ENCODE measurements around the gene TEDC1. TPM values are rescaled to one million over a fixed set of nuclear protein-coding genes. Genes with fewer than 3 reads are reported as not detected.

TEDC1 gene
- polyA plus RNA-seq, 1 donor (not counting 4 experiments of a cell fraction or from before 2014, with no cell fraction given), result 5.0 TPM

DNA sequence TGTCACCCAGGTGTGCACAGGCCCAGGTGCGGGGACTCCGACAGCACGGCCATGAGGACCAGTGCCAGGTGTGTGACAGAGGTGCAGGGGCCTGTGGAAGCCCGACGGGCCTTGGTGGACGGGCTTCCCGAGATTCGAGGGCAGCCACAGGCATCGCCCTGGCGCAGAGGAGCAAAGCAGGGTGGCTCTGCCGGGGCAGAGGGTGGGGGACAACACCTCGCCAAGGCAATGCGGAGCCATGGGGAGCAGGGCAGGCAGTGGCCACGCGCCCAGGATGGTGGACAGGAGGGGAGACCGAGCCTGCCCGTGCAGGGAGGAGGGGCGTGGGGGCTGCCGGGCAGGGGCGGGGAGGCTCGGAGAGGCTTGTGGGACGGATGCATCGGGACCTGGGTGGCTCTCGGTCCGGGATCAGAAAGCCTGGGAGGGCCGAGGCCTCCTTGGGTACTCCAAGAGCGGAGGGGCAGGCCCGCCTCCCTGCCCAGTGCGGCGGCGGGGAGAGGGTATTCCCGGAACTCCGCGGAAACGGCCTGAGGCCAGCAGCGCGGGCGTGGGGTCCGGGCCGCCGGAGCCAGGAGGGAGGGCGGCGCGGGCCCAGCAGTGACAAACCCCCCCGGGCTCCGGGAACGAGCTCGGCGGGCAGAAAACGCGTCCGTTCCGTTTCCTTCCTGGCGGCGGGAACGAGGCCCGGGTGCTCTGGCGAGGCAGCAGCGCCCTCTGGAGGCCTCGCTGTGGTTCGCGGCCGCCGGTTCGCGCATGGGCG is 37.0 kb downstream of the TEDC1 start:
- Histone ChIP-seq H4K20me1 (ENCODE audit: control insufficient read depth, extremely low read depth, insufficient read depth, low read length) (no peaks in the 10 kb centered on the region), H3K4me1 (ENCODE audit: control insufficient read depth, extremely low read depth, insufficient read depth, low read length) (peaks cover 7% of the 10 kb centered on the region), H2AFZ (ENCODE audit: control insufficient read depth, low read length) (peak overlapping the region; percentile 33), H3K79me2 (ENCODE audit: control insufficient read depth, insufficient read depth, low read length) (no peaks in the 10 kb centered on the region), H3K27me3 (ENCODE audit: control insufficient read depth, extremely low read depth, insufficient read depth, low read length) (peaks cover 49% of the 10 kb centered on the region), H3K36me3 (ENCODE audit: control insufficient read depth in 2 of 2, extremely low read depth in 1 of 2, insufficient read depth in 2 of 2, low read length in 2 of 2) (no peaks in the 10 kb centered on the region), H3K9me3 (ENCODE audit: control insufficient read depth, low read depth, low read length) (no peaks in the 10 kb centered on the region), H3K4me2 (ENCODE audit: control insufficient read depth, extremely low read depth, insufficient read depth, low read depth, low read length) (peak overlapping the region; percentile 58), H3K4me3 (ENCODE audit: control insufficient read depth in 2 of 3, extremely low read depth in 1 of 3, insufficient read depth in 2 of 3, low read depth in 1 of 3, low read length in 3 of 3) (peak overlapping the region in 2 of 3 experiments; percentile 38 to 44), H3K9ac (ENCODE audit: control insufficient read depth, extremely low read depth, insufficient read depth, low read length) (peak overlapping the region; percentile 33), H3K9me1 (ENCODE audit: control insufficient read depth, extremely low read depth, insufficient read depth, low read length) (no peaks in the 10 kb centered on the region), H3K27ac (ENCODE audit: control insufficient read depth, insufficient read depth, low read length) (no peak overlapping the region)
- DNase-seq (ENCODE audit: low read depth, low spot score), result no peak
- TF ChIP-seq EZH2 (IDR thresholded peaks at IDR 0.05; ENCODE audit: low read length), result no peak
- TF ChIP-seq, protein P1, sequence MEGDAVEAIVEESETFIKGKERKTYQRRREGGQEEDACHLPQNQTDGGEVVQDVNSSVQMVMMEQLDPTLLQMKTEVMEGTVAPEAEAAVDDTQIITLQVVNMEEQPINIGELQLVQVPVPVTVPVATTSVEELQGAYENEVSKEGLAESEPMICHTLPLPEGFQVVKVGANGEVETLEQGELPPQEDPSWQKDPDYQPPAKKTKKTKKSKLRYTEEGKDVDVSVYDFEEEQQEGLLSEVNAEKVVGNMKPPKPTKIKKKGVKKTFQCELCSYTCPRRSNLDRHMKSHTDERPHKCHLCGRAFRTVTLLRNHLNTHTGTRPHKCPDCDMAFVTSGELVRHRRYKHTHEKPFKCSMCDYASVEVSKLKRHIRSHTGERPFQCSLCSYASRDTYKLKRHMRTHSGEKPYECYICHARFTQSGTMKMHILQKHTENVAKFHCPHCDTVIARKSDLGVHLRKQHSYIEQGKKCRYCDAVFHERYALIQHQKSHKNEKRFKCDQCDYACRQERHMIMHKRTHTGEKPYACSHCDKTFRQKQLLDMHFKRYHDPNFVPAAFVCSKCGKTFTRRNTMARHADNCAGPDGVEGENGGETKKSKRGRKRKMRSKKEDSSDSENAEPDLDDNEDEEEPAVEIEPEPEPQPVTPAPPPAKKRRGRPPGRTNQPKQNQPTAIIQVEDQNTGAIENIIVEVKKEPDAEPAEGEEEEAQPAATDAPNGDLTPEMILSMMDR (optimal IDR thresholded peaks at IDR 0.05 in 1 of 3, IDR thresholded peaks at IDR 0.05 in 1 of 3, conservative IDR thresholded peaks at IDR 0.05 in 1 of 3; ENCODE audit: extremely low read depth in 1 of 3, insufficient read depth in 2 of 3, low read length in 3 of 3), result peak; percentile 42 to 94 (median 89)
- dilution Hi-C loops (cut with MboI; ENCODE audit: extremely low pct_ligation_motif_present, low sequenced_read_pairs), result no loop called here
- FAIRE-seq, result no peak

DNA sequence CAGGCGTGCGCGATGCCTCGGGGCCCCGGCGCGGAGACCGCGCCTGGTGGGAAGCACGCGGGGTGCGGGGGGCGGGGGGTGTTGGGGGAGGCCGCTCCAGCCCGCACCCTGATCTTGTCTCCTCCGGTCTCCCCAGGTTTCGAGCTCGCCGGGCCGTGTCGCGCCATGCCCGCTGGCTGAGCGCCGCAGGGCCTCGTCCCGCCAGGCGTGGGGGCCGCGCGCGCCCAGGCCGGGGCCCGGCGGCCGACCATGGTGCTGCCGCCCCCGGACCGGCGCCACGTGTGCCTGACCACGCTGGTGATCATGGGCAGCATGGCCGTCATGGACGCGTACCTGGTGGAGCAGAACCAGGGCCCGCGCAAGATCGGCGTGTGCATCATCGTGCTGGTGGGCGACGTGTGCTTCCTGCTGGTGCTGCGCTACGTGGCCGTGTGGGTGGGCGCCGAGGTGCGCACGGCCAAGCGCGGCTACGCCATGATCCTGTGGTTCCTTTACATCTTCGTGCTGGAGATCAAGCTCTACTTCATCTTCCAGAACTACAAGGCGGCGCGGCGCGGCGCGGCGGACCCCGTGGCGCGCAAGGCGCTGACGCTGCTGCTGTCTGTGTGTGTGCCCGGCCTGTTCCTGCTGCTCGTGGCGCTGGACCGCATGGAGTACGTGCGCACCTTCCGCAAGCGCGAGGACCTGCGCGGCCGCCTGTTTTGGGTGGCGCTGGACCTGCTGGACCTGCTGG is 37.7 kb downstream of the TEDC1 start:
- TF ChIP-seq, protein P1 (optimal IDR thresholded peaks at IDR 0.05 in 1 of 3, IDR thresholded peaks at IDR 0.05 in 1 of 3, conservative IDR thresholded peaks at IDR 0.05 in 1 of 3; ENCODE audit: extremely low read depth in 1 of 3, insufficient read depth in 2 of 3, low read length in 3 of 3), result no peak
- TF ChIP-seq EZH2 (IDR thresholded peaks at IDR 0.05; ENCODE audit: low read length), result peak; percentile 63
- Histone ChIP-seq H3K36me3 (ENCODE audit: control insufficient read depth in 2 of 2, extremely low read depth in 1 of 2, insufficient read depth in 2 of 2, low read length in 2 of 2) (no peaks in the 10 kb centered on the region), H3K27me3 (ENCODE audit: control insufficient read depth, extremely low read depth, insufficient read depth, low read length) (peaks cover 49% of the 10 kb centered on the region), H3K9me3 (ENCODE audit: control insufficient read depth, low read depth, low read length) (no peaks in the 10 kb centered on the region), H4K20me1 (ENCODE audit: control insufficient read depth, extremely low read depth, insufficient read depth, low read length) (no peaks in the 10 kb centered on the region), H3K4me1 (ENCODE audit: control insufficient read depth, extremely low read depth, insufficient read depth, low read length) (peaks cover 7% of the 10 kb centered on the region), H3K9me1 (ENCODE audit: control insufficient read depth, extremely low read depth, insufficient read depth, low read length) (no peaks in the 10 kb centered on the region), H3K27ac (ENCODE audit: control insufficient read depth, insufficient read depth, low read length) (no peak overlapping the region), H3K79me2 (ENCODE audit: control insufficient read depth, insufficient read depth, low read length) (no peaks in the 10 kb centered on the region), H3K4me2 (ENCODE audit: control insufficient read depth, extremely low read depth, insufficient read depth, low read depth, low read length) (peak overlapping the region; percentile 54), H2AFZ (ENCODE audit: control insufficient read depth, low read length) (peak overlapping the region; percentile 80), H3K4me3 (ENCODE audit: control insufficient read depth in 2 of 3, extremely low read depth in 1 of 3, insufficient read depth in 2 of 3, low read depth in 1 of 3, low read length in 3 of 3) (peak overlapping the region in 1 of 3 experiments; percentile 16), H3K9ac (ENCODE audit: control insufficient read depth, extremely low read depth, insufficient read depth, low read length) (no peak overlapping the region)
- FAIRE-seq (no peak), DNase-seq (ENCODE audit: low read depth, low spot score) (no peak)
- dilution Hi-C loops (cut with MboI; ENCODE audit: extremely low pct_ligation_motif_present, low sequenced_read_pairs), result no loop called here

All from keratinocyte (primary cell).